ENCODE measurements around the gene SUMF1.
"Not testable (repeated sequence)": the region's sequence is repeated elsewhere in the genome, so short reads cannot be mapped to it uniquely, and the experiment has no call there.

SUMF1 gene

GRCh38 chr3:4472312-4472711 is 5.2 kb upstream of the SUMF1 start:
- peaks cover 5% of the 10 kb centered on the region for H3K4me1 ChIP-seq (ENCODE audit: control insufficient read depth, insufficient read depth, low read length)
- no peak overlapping the region for H3K4me3 ChIP-seq (ENCODE audit: low read depth, low read length)
- H3K9ac ChIP-seq (ENCODE audit: low read depth, low read length) = no peak overlapping the region
- no peaks in the 10 kb centered on the region for H3K9me3 ChIP-seq (ENCODE audit: control insufficient read depth, insufficient read depth, low read length)
- no peaks in the 10 kb centered on the region for H3K36me3 ChIP-seq (ENCODE audit: control insufficient read depth, insufficient read depth, low read length)
- no peaks in the 10 kb centered on the region for H3K27me3 ChIP-seq (ENCODE audit: control insufficient read depth, insufficient read depth, low read length)

GRCh38 chr3:4471907-4472306 is 4.8 kb upstream of the SUMF1 start:
- H3K4me1 ChIP-seq (ENCODE audit: control insufficient read depth, insufficient read depth, low read length) = peaks cover 5% of the 10 kb centered on the region
- H3K27me3 ChIP-seq (ENCODE audit: control insufficient read depth, insufficient read depth, low read length) = no peaks in the 10 kb centered on the region
- H3K36me3 ChIP-seq (ENCODE audit: control insufficient read depth, insufficient read depth, low read length) = no peaks in the 10 kb centered on the region
- no peaks in the 10 kb centered on the region for H3K9me3 ChIP-seq (ENCODE audit: control insufficient read depth, insufficient read depth, low read length)
- H3K4me3 ChIP-seq (ENCODE audit: low read depth, low read length) = no peak overlapping the region
- H3K9ac ChIP-seq (ENCODE audit: low read depth, low read length) = no peak overlapping the region

DNA sequence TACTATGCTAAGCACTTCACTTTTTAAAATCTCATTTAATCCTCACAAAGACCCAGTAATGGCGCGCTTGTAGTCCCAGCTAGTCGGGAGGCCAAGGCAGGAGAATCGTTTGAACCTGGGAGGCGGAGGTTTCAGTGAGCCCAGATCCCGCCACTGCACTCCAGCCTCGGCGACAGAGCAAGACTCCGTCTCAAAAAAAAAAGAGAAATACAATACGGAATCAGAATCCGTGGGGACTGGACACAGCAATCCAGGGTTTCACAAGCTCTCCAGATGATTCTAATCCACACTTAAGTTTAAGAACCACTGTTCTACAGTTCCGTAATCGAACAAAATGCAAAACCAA is 426 bp upstream of the SUMF1 start:
- peak overlapping the region; percentile 84 for H3K4me3 ChIP-seq (ENCODE audit: low read depth, low read length)
- no peaks in the 10 kb centered on the region for H3K9me3 ChIP-seq (ENCODE audit: control insufficient read depth, insufficient read depth, low read length)
- peak overlapping the region; percentile 87 for H3K9ac ChIP-seq (ENCODE audit: low read depth, low read length)
- H3K36me3 ChIP-seq (ENCODE audit: control insufficient read depth, insufficient read depth, low read length) = no peaks in the 10 kb centered on the region
- H3K27me3 ChIP-seq (ENCODE audit: control insufficient read depth, insufficient read depth, low read length) = no peaks in the 10 kb centered on the region
- H3K4me1 ChIP-seq (ENCODE audit: control insufficient read depth, insufficient read depth, low read length) = peaks cover 2% of the 10 kb centered on the region

DNA sequence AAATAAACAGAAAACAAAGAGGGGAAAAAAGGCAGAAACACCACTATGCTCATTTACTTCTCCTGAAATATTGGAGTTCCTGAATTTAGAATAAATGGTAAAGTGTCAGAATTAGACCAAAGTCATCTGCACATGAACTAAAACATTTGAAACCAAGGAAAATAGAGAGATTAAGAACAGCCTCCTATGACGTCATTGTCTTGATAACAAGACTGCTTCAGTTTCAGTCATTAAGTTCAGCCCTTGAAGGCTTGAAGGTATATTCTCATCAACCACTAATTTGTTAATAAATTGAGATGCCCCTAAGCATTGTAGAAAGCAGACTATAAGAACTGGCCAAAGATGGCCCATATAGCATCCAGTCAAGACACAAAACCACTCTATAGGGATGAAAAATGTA is 2.5 kb downstream of the SUMF1 start:
- no peak overlapping the region for H3K9ac ChIP-seq (ENCODE audit: low read depth, low read length)
- peaks cover 2% of the 10 kb centered on the region for H3K4me1 ChIP-seq (ENCODE audit: control insufficient read depth, insufficient read depth, low read length)
- no peak overlapping the region for H3K4me3 ChIP-seq (ENCODE audit: low read depth, low read length)
- H3K36me3 ChIP-seq (ENCODE audit: control insufficient read depth, insufficient read depth, low read length) = no peaks in the 10 kb centered on the region
- no peaks in the 10 kb centered on the region for H3K27me3 ChIP-seq (ENCODE audit: control insufficient read depth, insufficient read depth, low read length)
- no peaks in the 10 kb centered on the region for H3K9me3 ChIP-seq (ENCODE audit: control insufficient read depth, insufficient read depth, low read length)

GRCh38 chr3:4462369-4463040 is 4.6 kb downstream of the SUMF1 start:
- H3K36me3 ChIP-seq (ENCODE audit: control insufficient read depth, insufficient read depth, low read length) = no peaks in the 10 kb centered on the region
- no peaks in the 10 kb centered on the region for H3K27me3 ChIP-seq (ENCODE audit: control insufficient read depth, insufficient read depth, low read length)
- H3K9me3 ChIP-seq (ENCODE audit: control insufficient read depth, insufficient read depth, low read length) = no peaks in the 10 kb centered on the region
- H3K4me3 ChIP-seq (ENCODE audit: low read depth, low read length) = no peak overlapping the region
- H3K4me1 ChIP-seq (ENCODE audit: control insufficient read depth, insufficient read depth, low read length) = peaks cover 2% of the 10 kb centered on the region
- no peak overlapping the region for H3K9ac ChIP-seq (ENCODE audit: low read depth, low read length)

DNA sequence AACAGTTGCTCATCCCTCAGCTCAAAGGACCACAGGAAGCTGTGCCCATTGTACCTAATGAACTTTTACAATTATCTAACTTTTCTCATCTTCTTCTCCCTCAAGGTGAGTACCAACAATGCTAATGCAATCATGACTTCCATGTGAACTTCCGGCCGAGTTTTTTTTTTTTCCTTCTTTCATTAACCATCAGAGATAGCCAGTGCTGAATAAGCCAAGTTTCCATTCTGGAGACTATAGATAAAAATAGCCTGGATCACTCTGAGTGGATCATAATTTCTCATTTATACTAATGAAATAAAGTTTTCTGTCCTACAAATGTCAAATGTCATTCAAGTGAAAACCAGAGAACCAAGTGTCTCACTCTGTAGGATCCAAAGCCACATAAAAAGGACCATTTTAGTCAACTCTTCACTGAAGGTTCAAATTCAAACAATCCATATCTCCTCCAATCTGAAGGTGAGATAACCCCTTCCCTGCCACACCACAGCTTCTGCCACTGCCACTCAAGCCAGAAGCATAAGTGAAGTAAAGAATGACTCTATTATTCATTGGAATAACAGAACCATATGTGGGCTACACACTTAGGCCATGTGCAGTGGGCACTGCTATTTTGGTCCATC is 5.5 kb downstream of the SUMF1 start:
- H3K4me1 ChIP-seq (ENCODE audit: control insufficient read depth, insufficient read depth, low read length) = no peaks in the 10 kb centered on the region
- no peaks in the 10 kb centered on the region for H3K9me3 ChIP-seq (ENCODE audit: control insufficient read depth, insufficient read depth, low read length)
- H3K4me3 ChIP-seq (ENCODE audit: low read depth, low read length) = no peak overlapping the region
- no peaks in the 10 kb centered on the region for H3K36me3 ChIP-seq (ENCODE audit: control insufficient read depth, insufficient read depth, low read length)
- H3K27me3 ChIP-seq (ENCODE audit: control insufficient read depth, insufficient read depth, low read length) = no peaks in the 10 kb centered on the region
- H3K9ac ChIP-seq (ENCODE audit: low read depth, low read length) = no peak overlapping the region

- H3K27me3 ChIP-seq (ENCODE audit: control insufficient read depth, insufficient read depth, low read length) = no peaks in the 10 kb centered on the region
- H3K9me3 ChIP-seq (ENCODE audit: control insufficient read depth, insufficient read depth, low read length) = no peaks in the 10 kb centered on the region
- no peaks in the 10 kb centered on the region for H3K4me1 ChIP-seq (ENCODE audit: control insufficient read depth, insufficient read depth, low read length)
- H3K9ac ChIP-seq (ENCODE audit: low read depth, low read length) = no peak overlapping the region
- no peaks in the 10 kb centered on the region for H3K36me3 ChIP-seq (ENCODE audit: control insufficient read depth, insufficient read depth, low read length)
- no peak overlapping the region for H3K4me3 ChIP-seq (ENCODE audit: low read depth, low read length)
Observed at GRCh38 chr3:4460334-4460733, 6.7 kb downstream of the SUMF1 start.

DNA sequence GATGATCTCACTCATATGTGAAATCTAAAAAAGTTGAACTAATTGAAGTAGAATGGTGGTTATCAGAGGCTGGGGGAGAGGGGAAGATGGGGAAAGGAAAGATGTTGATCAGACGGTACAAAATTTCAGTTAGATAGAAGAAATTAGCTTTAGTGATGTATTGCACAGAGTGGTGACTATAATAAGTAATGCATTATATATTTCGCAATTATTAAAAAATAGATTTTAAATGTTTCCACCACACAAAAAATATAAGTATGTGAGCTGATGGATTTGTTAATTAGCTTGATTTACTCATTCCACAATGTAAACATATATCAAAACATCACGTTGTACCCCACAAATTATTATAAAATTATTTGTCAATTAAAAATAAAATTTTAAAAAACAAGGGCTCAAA is 8.1 kb downstream of the SUMF1 start:
- Histone ChIP-seq H3K4me3 (ENCODE audit: low read depth, low read length) (no peak overlapping the region), H3K9me3 (ENCODE audit: control insufficient read depth, insufficient read depth, low read length) (no peaks in the 10 kb centered on the region), H3K27me3 (ENCODE audit: control insufficient read depth, insufficient read depth, low read length) (no peaks in the 10 kb centered on the region), H3K4me1 (ENCODE audit: control insufficient read depth, insufficient read depth, low read length) (no peaks in the 10 kb centered on the region), H3K9ac (ENCODE audit: low read depth, low read length) (no peak overlapping the region), H3K36me3 (ENCODE audit: control insufficient read depth, insufficient read depth, low read length) (no peaks in the 10 kb centered on the region)

DNA sequence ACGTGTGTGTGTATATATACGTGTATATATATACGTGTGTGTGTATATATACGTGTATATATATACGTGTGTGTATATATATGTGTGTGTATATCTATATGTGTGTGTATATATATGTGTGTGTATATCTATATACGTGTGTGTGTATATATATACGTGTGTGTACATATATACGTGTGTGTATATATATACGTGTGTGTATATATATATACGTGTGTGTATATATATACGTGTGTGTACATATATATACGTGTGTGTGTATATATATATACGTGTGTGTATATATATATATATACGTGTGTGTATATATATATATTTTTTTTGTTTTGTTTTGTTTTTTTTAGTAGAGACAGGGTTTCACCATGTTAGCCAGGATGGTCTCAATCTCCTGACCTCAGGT is 10.3 kb downstream of the SUMF1 start:
- not testable (repeated sequence) for H3K9ac ChIP-seq (ENCODE audit: low read depth, low read length); H3K9me3 ChIP-seq (ENCODE audit: control insufficient read depth, insufficient read depth, low read length); H3K4me1 ChIP-seq (ENCODE audit: control insufficient read depth, insufficient read depth, low read length); H3K4me3 ChIP-seq (ENCODE audit: low read depth, low read length); H3K36me3 ChIP-seq (ENCODE audit: control insufficient read depth, insufficient read depth, low read length); H3K27me3 ChIP-seq (ENCODE audit: control insufficient read depth, insufficient read depth, low read length)

- H3K27me3 ChIP-seq (ENCODE audit: control insufficient read depth, insufficient read depth, low read length) = no peaks in the 10 kb centered on the region
- H3K9me3 ChIP-seq (ENCODE audit: control insufficient read depth, insufficient read depth, low read length) = no peaks in the 10 kb centered on the region
- no peaks in the 10 kb centered on the region for H3K4me1 ChIP-seq (ENCODE audit: control insufficient read depth, insufficient read depth, low read length)
- H3K36me3 ChIP-seq (ENCODE audit: control insufficient read depth, insufficient read depth, low read length) = no peaks in the 10 kb centered on the region
- H3K4me3 ChIP-seq (ENCODE audit: low read depth, low read length) = no peak overlapping the region
- H3K9ac ChIP-seq (ENCODE audit: low read depth, low read length) = no peak overlapping the region
Observed at GRCh38 chr3:4454142-4454541, 12.9 kb downstream of the SUMF1 start.

- Histone ChIP-seq H3K9me3 (ENCODE audit: control insufficient read depth, insufficient read depth, low read length) (no peaks in the 10 kb centered on the region), H3K4me1 (ENCODE audit: control insufficient read depth, insufficient read depth, low read length) (peaks cover 13% of the 10 kb centered on the region), H3K27me3 (ENCODE audit: control insufficient read depth, insufficient read depth, low read length) (no peaks in the 10 kb centered on the region), H3K4me3 (ENCODE audit: low read depth, low read length) (no peak overlapping the region), H3K36me3 (ENCODE audit: control insufficient read depth, insufficient read depth, low read length) (no peaks in the 10 kb centered on the region), H3K9ac (ENCODE audit: low read depth, low read length) (no peak overlapping the region)
Observed at GRCh38 chr3:4449043-4449805, 17.8 kb downstream of the SUMF1 start.

DNA sequence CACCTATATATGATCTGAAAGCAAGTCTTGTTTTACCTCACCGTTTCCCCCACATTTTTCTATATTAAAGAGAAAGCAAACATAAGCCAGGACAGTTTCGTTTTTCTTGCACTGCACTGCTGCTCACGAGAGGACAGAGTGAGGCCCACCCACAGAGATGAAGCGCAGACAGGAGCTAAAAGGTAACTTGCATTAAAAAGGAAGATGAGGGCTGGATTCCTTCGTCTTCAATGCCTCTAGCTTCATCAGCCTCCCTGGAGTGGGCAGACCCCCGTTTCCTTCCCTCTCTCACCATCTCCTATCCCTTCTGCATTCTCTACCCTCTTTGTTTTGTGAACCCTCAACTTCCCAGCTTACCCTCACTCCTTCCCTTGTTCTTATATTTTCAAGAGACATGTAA is 18.9 kb downstream of the SUMF1 start:
- Histone ChIP-seq H3K27me3 (ENCODE audit: control insufficient read depth, insufficient read depth, low read length) (no peaks in the 10 kb centered on the region), H3K36me3 (ENCODE audit: control insufficient read depth, insufficient read depth, low read length) (no peaks in the 10 kb centered on the region), H3K4me3 (ENCODE audit: low read depth, low read length) (no peak overlapping the region), H3K9ac (ENCODE audit: low read depth, low read length) (no peak overlapping the region), H3K9me3 (ENCODE audit: control insufficient read depth, insufficient read depth, low read length) (no peaks in the 10 kb centered on the region), H3K4me1 (ENCODE audit: control insufficient read depth, insufficient read depth, low read length) (peaks cover 13% of the 10 kb centered on the region)

All from iPS-15b (cell line).